ENCODE measurements around the gene BCL2L12. TPM values are rescaled to one million over a fixed set of nuclear protein-coding genes. Genes with fewer than 3 reads are reported as not detected.

BCL2L12 gene
- total RNA-seq, 2 donors from 2014 or later, result 2.5 to 3.0 TPM

DNA sequence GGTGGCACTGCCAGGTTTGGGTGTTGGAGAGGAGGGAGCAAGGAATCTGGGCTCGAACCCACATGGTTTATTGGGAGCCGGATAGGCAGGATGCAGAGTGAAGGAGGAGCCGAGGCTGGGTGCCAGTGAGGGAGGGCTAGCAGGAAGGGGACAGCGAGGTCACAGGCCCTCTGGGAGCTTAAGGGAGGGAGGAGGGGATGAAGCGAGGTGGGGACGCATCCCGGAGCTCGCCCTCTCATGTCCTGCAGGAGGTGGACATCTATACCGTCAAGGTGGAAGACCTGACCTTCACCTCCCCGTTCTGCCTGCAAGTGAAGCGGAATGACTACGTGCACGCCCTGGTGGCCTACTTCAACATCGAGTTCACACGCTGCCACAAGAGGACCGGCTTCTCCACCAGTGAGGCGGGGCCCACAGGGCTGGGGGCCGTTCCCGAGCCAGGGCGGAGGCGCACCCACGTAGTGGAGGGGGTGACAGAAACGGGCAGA is 20.2 kb downstream of the BCL2L12 start:
- H3K9me3 ChIP-seq, result no peaks in the 10 kb centered on the region
- no peaks in the 10 kb centered on the region for H3K27me3 ChIP-seq (replicated peaks; ENCODE audit: insufficient read depth)
- DNase-seq (ENCODE audit: low spot score), result no peak
- TF ChIP-seq, protein P1, sequence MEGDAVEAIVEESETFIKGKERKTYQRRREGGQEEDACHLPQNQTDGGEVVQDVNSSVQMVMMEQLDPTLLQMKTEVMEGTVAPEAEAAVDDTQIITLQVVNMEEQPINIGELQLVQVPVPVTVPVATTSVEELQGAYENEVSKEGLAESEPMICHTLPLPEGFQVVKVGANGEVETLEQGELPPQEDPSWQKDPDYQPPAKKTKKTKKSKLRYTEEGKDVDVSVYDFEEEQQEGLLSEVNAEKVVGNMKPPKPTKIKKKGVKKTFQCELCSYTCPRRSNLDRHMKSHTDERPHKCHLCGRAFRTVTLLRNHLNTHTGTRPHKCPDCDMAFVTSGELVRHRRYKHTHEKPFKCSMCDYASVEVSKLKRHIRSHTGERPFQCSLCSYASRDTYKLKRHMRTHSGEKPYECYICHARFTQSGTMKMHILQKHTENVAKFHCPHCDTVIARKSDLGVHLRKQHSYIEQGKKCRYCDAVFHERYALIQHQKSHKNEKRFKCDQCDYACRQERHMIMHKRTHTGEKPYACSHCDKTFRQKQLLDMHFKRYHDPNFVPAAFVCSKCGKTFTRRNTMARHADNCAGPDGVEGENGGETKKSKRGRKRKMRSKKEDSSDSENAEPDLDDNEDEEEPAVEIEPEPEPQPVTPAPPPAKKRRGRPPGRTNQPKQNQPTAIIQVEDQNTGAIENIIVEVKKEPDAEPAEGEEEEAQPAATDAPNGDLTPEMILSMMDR (IDR thresholded peaks at IDR 0.05), result no peak
- peaks cover 44% of the 10 kb centered on the region for H3K36me3 ChIP-seq
- peaks cover 7 to 21% of the 10 kb centered on the region in 2 donors for H3K4me1 ChIP-seq (ENCODE audit: control insufficient read depth in 1 of 2, low read depth in 2 of 2)
- no peak for ATAC-seq (ENCODE audit: insufficient number of reproducible peaks, low FRiP score, low read depth)
- H3K4me3 ChIP-seq, result no peak overlapping the region
- H3K27ac ChIP-seq, result no peak overlapping the region

DNA sequence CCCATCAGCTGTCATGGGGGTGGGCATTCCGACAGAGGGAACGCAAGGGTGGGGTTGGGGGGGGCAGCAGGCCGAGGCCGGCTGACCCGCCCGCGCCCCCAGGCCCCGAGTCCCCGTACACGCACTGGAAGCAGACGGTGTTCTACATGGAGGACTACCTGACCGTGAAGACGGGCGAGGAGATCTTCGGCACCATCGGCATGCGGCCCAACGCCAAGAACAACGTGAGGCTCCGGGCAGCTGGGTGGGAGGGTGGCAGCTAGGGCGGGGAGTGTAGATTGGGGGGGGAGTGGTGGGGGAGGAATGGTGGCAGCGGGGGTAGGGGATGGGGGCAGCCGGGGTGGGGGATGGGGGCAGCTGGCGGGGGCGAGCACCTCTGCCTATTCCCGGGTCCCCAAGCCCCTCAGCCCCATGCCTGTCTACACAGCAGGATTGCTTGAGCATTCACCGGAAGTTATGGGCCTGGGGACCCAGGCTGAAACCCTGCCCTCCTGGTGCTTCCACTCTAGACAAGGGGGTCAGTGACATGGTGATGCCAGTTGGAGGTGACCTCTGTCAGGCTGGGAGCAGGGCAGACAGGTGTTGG is 20.9 kb downstream of the BCL2L12 start:
- Histone ChIP-seq H3K4me1 (ENCODE audit: control insufficient read depth in 1 of 2, low read depth in 2 of 2) (peaks cover 4 to 25% of the 10 kb centered on the region in 2 donors), H3K27me3 (replicated peaks; ENCODE audit: insufficient read depth) (no peaks in the 10 kb centered on the region), H3K36me3 (peaks cover 42% of the 10 kb centered on the region), H3K27ac (no peak overlapping the region), H3K4me3 (no peak overlapping the region), H3K9me3 (no peaks in the 10 kb centered on the region)
- ATAC-seq (ENCODE audit: insufficient number of reproducible peaks, low FRiP score, low read depth) (no peak), DNase-seq (ENCODE audit: low spot score) (no peak)
- TF ChIP-seq, protein P1 (IDR thresholded peaks at IDR 0.05), result no peak

DNA sequence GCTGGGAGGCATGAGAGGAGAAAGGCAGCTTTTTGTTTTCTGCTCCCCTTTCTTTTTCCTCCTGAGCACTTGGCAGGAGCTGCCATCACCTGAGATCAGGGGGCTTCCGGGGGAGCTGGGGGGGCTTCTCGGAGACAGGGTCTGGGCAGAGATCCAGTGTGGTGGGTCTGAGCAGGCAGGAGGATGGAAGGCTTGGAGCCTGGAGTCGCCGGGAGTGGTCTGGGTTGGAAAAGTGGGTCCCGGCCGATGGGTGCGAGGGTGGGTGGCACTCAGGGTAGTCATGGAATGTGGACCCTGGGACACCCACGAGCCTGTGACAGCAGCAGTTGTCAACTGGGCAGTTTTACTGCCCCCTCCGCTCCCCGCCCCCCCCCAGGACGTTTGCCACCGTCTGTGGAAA is 21.4 kb downstream of the BCL2L12 start:
- Histone ChIP-seq H3K4me3 (no peak overlapping the region), H3K36me3 (peaks cover 36% of the 10 kb centered on the region), H3K27me3 (replicated peaks; ENCODE audit: insufficient read depth) (no peaks in the 10 kb centered on the region), H3K27ac (no peak overlapping the region), H3K4me1 (ENCODE audit: control insufficient read depth in 1 of 2, low read depth in 2 of 2) (peaks cover 4 to 28% of the 10 kb centered on the region in 2 donors), H3K9me3 (no peaks in the 10 kb centered on the region)
- TF ChIP-seq, protein P1 (IDR thresholded peaks at IDR 0.05), result no peak
- DNase-seq (ENCODE audit: low spot score) (no peak), ATAC-seq (ENCODE audit: insufficient number of reproducible peaks, low FRiP score, low read depth) (no peak)

DNA sequence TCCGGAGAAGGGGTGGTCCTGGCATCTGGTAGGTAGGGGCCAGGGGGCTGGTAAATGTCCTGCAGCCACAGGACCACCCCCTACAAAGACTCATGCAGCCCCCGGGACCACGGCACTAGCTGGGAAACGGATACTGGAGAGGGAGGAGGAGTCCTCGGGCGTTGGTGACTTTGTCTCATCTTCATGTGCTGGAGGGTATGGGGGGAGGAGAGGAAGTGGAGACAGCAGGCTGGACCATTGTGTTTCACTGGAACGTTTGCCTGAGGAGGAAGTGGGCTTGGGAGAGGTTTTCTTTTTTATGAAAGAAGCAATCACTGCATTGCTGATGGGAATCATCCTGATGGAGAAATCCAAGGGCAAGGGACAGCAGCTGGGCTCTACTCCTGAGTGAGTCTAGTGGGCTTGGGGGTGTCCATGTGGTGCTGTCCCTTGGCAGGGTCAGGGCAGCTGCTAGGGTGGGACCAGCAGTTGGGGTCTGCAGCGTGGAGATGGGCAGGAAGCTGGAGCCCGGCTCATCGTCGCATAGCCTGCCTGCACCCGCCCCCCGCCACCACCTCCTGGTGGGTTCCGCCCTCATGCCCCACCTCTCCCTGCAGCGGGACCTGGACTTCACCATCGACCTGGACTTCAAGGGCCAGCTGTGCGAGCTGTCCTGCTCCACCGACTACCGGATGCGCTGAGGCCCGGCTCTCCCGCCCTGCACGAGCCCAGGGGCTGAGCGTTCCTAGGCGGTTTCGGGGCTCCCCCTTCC is 22.0 kb downstream of the BCL2L12 start:
- Histone ChIP-seq H3K27me3 (replicated peaks; ENCODE audit: insufficient read depth) (no peaks in the 10 kb centered on the region), H3K27ac (no peak overlapping the region), H3K36me3 (peaks cover 30% of the 10 kb centered on the region), H3K9me3 (no peaks in the 10 kb centered on the region), H3K4me1 (ENCODE audit: control insufficient read depth in 1 of 2, low read depth in 2 of 2) (peaks cover 4 to 28% of the 10 kb centered on the region in 2 donors), H3K4me3 (no peak overlapping the region)
- no peak for ATAC-seq (ENCODE audit: insufficient number of reproducible peaks, low FRiP score, low read depth)
- TF ChIP-seq, protein P1 (IDR thresholded peaks at IDR 0.05), result no peak
- no peak for DNase-seq (ENCODE audit: low spot score)

DNA sequence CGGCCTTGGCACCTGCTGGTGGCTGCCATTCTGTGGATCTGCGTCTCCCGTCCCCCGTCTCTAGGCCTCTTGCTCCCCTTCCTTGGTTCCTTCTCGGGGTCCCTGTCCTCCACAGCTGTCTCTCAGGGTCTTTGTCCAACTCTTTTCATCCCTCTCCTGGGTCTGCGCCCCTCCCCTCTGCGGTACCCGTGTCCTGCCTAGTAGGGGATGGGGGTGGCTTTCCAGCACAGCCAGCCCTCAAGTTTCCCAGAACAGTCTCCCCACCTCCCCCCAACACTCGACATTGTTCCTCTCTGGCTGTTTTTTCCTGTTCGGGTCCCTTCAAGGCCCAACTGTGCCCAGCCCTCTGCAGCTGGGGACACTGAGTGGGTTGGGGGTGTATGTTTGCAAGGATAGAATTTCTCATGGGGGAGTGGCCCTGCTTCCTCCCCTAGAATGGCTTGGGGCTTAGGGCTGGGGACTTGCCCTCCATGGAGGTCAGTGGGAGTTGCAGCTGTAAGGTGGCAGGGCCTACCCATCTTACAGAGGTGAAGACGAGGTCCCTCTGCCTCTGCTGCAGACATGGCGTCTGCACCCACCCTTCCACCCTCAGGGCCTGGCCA is 22.9 kb downstream of the BCL2L12 start:
- H3K4me3 ChIP-seq, result no peak overlapping the region
- no peak overlapping the region for H3K27ac ChIP-seq
- peaks cover 23% of the 10 kb centered on the region for H3K36me3 ChIP-seq
- H3K4me1 ChIP-seq (ENCODE audit: control insufficient read depth in 1 of 2, low read depth in 2 of 2), result peaks cover 4 to 28% of the 10 kb centered on the region in 2 donors
- H3K9me3 ChIP-seq, result no peaks in the 10 kb centered on the region
- no peak for ATAC-seq (ENCODE audit: insufficient number of reproducible peaks, low FRiP score, low read depth)
- DNase-seq (ENCODE audit: low spot score), result no peak
- TF ChIP-seq, protein P1 (IDR thresholded peaks at IDR 0.05), result no peak
- H3K27me3 ChIP-seq (replicated peaks; ENCODE audit: insufficient read depth), result no peaks in the 10 kb centered on the region

All from thoracic aorta (tissue), 2 donors.